Stimulated activated CD8-positive, alpha-beta memory T cell treated with anti-CD3 and anti-CD28 coated beads, Interleukin-4, amount 100 ng/mL, for 4 hours (primary cell): ENCODE results near the gene CSK.

ENCODE experiments used
- DNase-seq, 2 donors: peaks; one replicate each; pipeline ENCODE4 v3.0.0-alpha.2; 2020; ENCODE audit warnings: low read depth in 2 of 2, low spot score in 1 of 2

CSK gene

GRCh38 chr15:74825866-74826265 is 44.0 kb downstream of the CSK start:
- no peak for DNase-seq

GRCh38 chr15:74826364-74826819 is 44.5 kb downstream of the CSK start, which contains the start of gene CPLX3:
CPLX3 (plus strand) TSS chr15:74826627; CDS start chr15:74826704, 77 bp downstream.
- DNase-seq: no peak

GRCh38 chr15:74826921-74827320 is 45.0 kb downstream of the CSK start:
- DNase-seq: no peak

GRCh38 chr15:74827614-74828013 is 45.7 kb downstream of the CSK start:
- DNase-seq: no peak

GRCh38 chr15:74828835-74829234 is 47.0 kb downstream of the CSK start:
- DNase-seq: no peak

GRCh38 chr15:74829486-74829885 is 47.6 kb downstream of the CSK start:
- no peak for DNase-seq

GRCh38 chr15:74829991-74830390 is 48.1 kb downstream of the CSK start:
- DNase-seq: no peak

- DNase-seq: no peak
These were observed 49.0 kb downstream of the CSK start for GRCh38 chr15:74830868-74831267.

- DNase-seq: no peak
These were observed 50.1 kb downstream of the CSK start for GRCh38 chr15:74831813-74832495.

GRCh38 chr15:74832826-74833225 is 50.9 kb downstream of the CSK start:
- DNase-seq: no peak

- no peak for DNase-seq
These were observed 51.7 kb downstream of the CSK start for GRCh38 chr15:74833376-74834107.

- no peak for DNase-seq
These were observed 53.5 kb downstream of the CSK start for GRCh38 chr15:74835312-74835823.

GRCh38 chr15:74836846-74837245 is 55.0 kb downstream of the CSK start:
- no peak for DNase-seq

GRCh38 chr15:74837482-74838136 is 55.7 kb downstream of the CSK start:
- no peak for DNase-seq

GRCh38 chr15:74838137-74838516 is 56.2 kb downstream of the CSK start:
- no peak for DNase-seq

- DNase-seq: no peak
These were observed 57.1 kb downstream of the CSK start for GRCh38 chr15:74838746-74839525.

GRCh38 chr15:74839526-74840395 is 57.9 kb downstream of the CSK start:
- no peak for DNase-seq

- DNase-seq: no peak
These were observed 59.2 kb downstream of the CSK start for GRCh38 chr15:74840851-74841775.

GRCh38 chr15:74841891-74842373 is 60.1 kb downstream of the CSK start:
- no peak for DNase-seq
